ENCODE data around the gene ORMDL1. TPM values are rescaled to one million over a fixed set of nuclear protein-coding genes. Genes with fewer than 3 reads are reported as not detected.
"Not testable (repeated sequence)": the region's sequence is repeated elsewhere in the genome, so short reads cannot be mapped to it uniquely, and the experiment has no call there.

ORMDL1 gene
- total RNA-seq, 2 donors from 2014 or later = 61.7 to 68.9 TPM

GRCh38 chr2:189762551-189763298, 21.4 kb downstream of the ORMDL1 start, which contains the start of gene OSGEPL1:
OSGEPL1 (minus strand) TSS chr2:189762792; CDS start chr2:189761640, 1,152 bp downstream.
- Histone ChIP-seq H3K9me3 (no peaks in the 10 kb centered on the region), H3K4me3 (peak within 1 kb of the TSS; percentile 53 to 54), H3K27ac (peak within 1 kb of the TSS; percentile 79 to 91 (median 89)), H3K27me3 (no peaks in the 10 kb centered on the region), H3K36me3 (replicated peaks in 1 of 2; ENCODE audit: insufficient read depth in 1 of 2, low read depth in 2 of 2) (no peaks in the 10 kb centered on the region), H3K4me1 (peaks cover 13% of the 10 kb centered on the region)
- WGBS, 2 donors = 0 to 1% methylated on average over 32 to 33 of the region's 33 CpGs
- intact Hi-C loops (cut with DNase I) = no loop called here
- TF ChIP-seq CTCF (IDR thresholded peaks at IDR 0.05) (peak in 5 of 7 experiments; percentile 21 to 53 (median 45)), POLR2A (IDR thresholded peaks at IDR 0.05) (peak in 2 of 3 donors; percentile 61 to 66)
- peak; percentile 99 for ATAC-seq
- DNase-seq = peak; percentile 94 to 97 (median 96)

- H3K27me3 ChIP-seq = no peaks in the 10 kb centered on the region
- intact Hi-C loops (cut with DNase I) = no loop called here
- ATAC-seq (no peak), DNase-seq (no peak)
- WGBS, 2 donors = 0 to 1% methylated on average over 7 of the region's 7 CpGs
- peaks cover 13% of the 10 kb centered on the region for H3K4me1 ChIP-seq
- H3K36me3 ChIP-seq (replicated peaks in 1 of 2; ENCODE audit: insufficient read depth in 1 of 2, low read depth in 2 of 2) = no peaks in the 10 kb centered on the region
- peak overlapping the region; percentile 79 to 91 (median 89) for H3K27ac ChIP-seq
- TF ChIP-seq POLR2A (IDR thresholded peaks at IDR 0.05) (no peak), CTCF (IDR thresholded peaks at IDR 0.05) (no peak)
- H3K9me3 ChIP-seq = no peaks in the 10 kb centered on the region
- H3K4me3 ChIP-seq = peak overlapping the region; percentile 53 to 54
Observed at GRCh38 chr2:189762229-189762550, 21.9 kb downstream of the ORMDL1 start.

DNA sequence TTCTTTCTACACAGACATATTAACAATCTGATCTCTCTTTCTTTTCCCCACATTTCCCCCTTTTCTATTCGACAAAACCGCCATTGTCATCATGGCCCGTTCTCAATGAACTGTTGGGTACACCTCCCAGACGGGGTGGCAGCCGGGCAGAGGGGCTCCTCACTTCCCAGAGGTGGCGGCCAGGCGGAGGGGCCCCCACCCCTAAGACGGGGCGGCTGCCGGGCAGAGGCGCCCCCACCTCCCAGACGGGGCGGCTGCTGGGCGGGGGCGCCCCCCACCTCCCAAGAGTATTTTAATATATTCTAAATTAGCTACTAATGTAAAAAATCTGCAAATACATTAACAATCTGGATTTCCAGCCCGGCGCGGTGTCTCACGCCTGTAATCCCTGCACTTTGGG, 24.0 kb downstream of the ORMDL1 start:
- H3K36me3 ChIP-seq (replicated peaks in 1 of 2; ENCODE audit: insufficient read depth in 1 of 2, low read depth in 2 of 2); ATAC-seq; H3K9me3 ChIP-seq; H3K27ac ChIP-seq; H3K4me3 ChIP-seq; intact Hi-C loops (cut with DNase I); H3K27me3 ChIP-seq; DNase-seq: not testable (repeated sequence)
- WGBS, 2 donors = 98 to 100% methylated on average over 10 to 18 of the region's 19 CpGs
- H3K4me1 ChIP-seq = peaks cover 13% of the 10 kb centered on the region

- H3K9me3 ChIP-seq = no peaks in the 10 kb centered on the region
- H3K27me3 ChIP-seq = no peaks in the 10 kb centered on the region
- H3K4me1 ChIP-seq = no peaks in the 10 kb centered on the region
- 81 to 85% methylated on average over 2 of the region's 2 CpGs for WGBS, 2 donors
- H3K4me3 ChIP-seq = no peak overlapping the region
- TF ChIP-seq POLR2A (IDR thresholded peaks at IDR 0.05) (no peak), CTCF (IDR thresholded peaks at IDR 0.05) (no peak)
- peaks cover 0 to 2% of the 10 kb centered on the region in 2 donors for H3K36me3 ChIP-seq (replicated peaks in 1 of 2; ENCODE audit: insufficient read depth in 1 of 2, low read depth in 2 of 2)
- no peak for ATAC-seq
- H3K27ac ChIP-seq = no peak overlapping the region
- DNase-seq = no peak
- intact Hi-C loops (cut with DNase I) = no loop called here
Observed at GRCh38 chr2:189756311-189756952, 27.7 kb downstream of the ORMDL1 start.

DNA sequence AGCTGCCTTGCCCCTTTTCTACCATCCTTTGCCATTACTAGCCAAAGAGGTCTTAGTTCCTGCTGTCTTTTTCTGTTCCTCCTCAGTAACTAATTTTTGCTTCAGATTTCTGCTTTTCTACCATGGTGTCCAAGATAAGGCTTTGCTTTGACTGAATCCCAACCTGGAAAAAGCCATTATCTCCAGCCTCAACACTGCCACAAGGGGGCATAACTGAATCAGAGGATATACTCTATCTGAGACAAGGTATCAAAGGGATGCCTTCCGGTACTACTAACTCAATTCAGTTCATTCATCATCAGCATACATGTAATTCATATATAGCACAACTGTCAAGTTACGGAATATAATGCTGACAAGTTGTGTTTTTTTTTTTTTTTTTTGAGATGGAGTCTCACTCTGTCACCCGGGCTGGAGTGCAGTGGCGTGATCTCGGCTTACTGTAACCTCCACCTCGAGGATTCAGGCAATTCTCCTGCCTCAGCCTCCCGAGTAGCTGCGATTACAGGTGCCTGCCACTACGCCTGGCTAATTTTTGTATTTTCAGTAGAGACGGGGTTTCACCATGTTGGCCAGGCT, 33.0 kb downstream of the ORMDL1 start:
- ATAC-seq (peak; percentile 60), DNase-seq (peak; percentile 21 to 59 (median 43))
- TF ChIP-seq CTCF (IDR thresholded peaks at IDR 0.05) (peak; percentile 31 to 65 (median 51)), POLR2A (IDR thresholded peaks at IDR 0.05) (no peak)
- WGBS, 2 donors = 79 to 80% methylated on average over 10 of the region's 10 CpGs
- no peaks in the 10 kb centered on the region for H3K4me1 ChIP-seq
- no peaks in the 10 kb centered on the region for H3K9me3 ChIP-seq
- H3K27me3 ChIP-seq = no peaks in the 10 kb centered on the region
- no peak overlapping the region for H3K27ac ChIP-seq
- H3K4me3 ChIP-seq = no peak overlapping the region
- H3K36me3 ChIP-seq (replicated peaks in 1 of 2; ENCODE audit: insufficient read depth in 1 of 2, low read depth in 2 of 2) = peaks cover 0 to 4% of the 10 kb centered on the region in 2 donors
- intact Hi-C loops (cut with DNase I) = no loop called here
